Thyroid gland (tissue), 4 donors: ENCODE measurements around the gene ERG.

ENCODE experiments used
- POLR2A ChIP-seq, 2 donors: fragments of 450-650 bp; IDR thresholded peaks; one replicate each; pipeline ENCODE4 v1.6.1; 2017; ENCODE audit warnings: antibody characterized with exemption in 2 of 2, mild to moderate bottlenecking in 2 of 2, moderate library complexity in 1 of 2
- TF ChIP-seq, protein P1 (sequence below), 6 experiments: fragments of 200-600 bp in 3 of 6; fragments of 450-650 bp in 3 of 6; sonication (generic) in 3 of 6; IDR thresholded peaks; one replicate each; pipeline ENCODE4 v1.5.1; 2016 to 2019; ENCODE audit warnings: antibody characterized with exemption in 6 of 6, mild to moderate bottlenecking in 2 of 6, inconsistent platforms in 1 of 6, moderate library complexity in 1 of 6

DNA sequence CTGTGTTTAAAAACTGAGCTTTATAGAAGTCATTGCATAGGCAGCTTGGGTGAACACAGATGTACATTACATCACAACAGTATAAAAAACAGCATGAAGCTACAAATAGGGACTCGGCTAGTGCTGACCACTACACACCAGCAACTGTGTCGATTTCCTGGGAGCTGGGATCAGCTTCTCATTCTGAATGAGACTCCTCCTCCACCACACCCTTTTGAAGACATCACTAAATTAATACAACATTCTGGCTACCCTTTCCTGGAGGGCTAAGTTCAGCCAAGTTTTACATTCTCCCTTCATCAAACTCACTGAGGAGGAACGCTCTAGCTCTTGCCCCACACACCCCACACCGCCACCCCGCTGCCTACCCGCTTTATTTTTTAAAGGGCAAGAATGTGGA lies 102.7 kb downstream of the ERG start:
- TF ChIP-seq, protein P1, sequence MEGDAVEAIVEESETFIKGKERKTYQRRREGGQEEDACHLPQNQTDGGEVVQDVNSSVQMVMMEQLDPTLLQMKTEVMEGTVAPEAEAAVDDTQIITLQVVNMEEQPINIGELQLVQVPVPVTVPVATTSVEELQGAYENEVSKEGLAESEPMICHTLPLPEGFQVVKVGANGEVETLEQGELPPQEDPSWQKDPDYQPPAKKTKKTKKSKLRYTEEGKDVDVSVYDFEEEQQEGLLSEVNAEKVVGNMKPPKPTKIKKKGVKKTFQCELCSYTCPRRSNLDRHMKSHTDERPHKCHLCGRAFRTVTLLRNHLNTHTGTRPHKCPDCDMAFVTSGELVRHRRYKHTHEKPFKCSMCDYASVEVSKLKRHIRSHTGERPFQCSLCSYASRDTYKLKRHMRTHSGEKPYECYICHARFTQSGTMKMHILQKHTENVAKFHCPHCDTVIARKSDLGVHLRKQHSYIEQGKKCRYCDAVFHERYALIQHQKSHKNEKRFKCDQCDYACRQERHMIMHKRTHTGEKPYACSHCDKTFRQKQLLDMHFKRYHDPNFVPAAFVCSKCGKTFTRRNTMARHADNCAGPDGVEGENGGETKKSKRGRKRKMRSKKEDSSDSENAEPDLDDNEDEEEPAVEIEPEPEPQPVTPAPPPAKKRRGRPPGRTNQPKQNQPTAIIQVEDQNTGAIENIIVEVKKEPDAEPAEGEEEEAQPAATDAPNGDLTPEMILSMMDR (IDR thresholded peaks at IDR 0.05) = no peak
- TF ChIP-seq POLR2A (IDR thresholded peaks at IDR 0.05) = no peak
